GM13976 (cell line): ENCODE measurements around the gene ZDHHC20.

Source experiments
- DNase-seq: peaks from one replicate; pipeline ENCODE4 v3.0.0; 2012; ENCODE audit warnings: low spot score
- in situ Hi-C: fragments of 300-500 bp; cut with MboI; formaldehyde crosslinking; loops from one replicate; pipeline ENCODE4 v1.12.0; 2022; ENCODE audit warnings: low sequenced_read_pairs, mixed read lengths, inconsistent platforms; ENCODE audit not compliant: unreplicated experiment
- TF ChIP-seq, protein P1 (sequence below): IDR thresholded peaks from 2 replicates; pipeline ENCODE4 v1.5.1; 2012; ENCODE audit warnings: borderline replicate concordance, mild to moderate bottlenecking; ENCODE audit not compliant: insufficient read depth; ENCODE audit errors: extremely low read depth, missing control alignments, control extremely low read depth

ZDHHC20 gene

DNA sequence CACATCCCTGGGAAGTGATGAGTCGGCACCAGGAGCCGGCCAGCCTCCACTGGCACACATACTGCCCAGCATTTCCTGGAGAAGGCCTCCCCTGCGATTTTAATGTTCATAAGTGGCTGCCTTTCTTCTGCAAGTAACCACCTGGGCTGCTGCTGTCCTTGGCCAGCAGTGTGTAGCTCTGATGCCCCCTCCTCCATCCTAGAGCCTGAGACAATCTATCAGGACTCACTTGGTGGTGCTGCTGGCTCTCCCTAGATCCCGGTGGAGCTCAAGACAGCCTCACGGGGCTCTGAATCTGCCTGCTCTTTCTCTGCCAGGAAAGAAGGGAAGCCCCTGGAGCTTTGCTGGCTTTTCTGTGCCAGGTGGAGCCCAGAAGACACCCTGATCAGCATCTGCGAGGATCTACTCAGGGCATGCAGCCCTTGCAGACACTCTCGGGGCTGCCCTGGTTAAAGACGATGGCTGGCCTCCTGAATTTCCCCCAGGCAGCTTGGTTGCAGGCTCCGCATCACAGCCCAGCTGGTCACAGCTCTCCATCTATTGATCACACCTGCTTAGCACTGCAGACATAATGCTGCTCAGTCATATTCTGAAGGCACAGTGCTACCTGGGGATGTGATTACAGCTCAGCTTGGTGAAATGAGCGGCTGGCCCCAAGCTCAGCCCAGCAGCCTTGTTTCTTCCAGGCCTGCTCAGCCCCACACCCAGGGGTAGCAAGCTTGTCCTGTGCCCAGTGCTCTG, 122.3 kb downstream of the ZDHHC20 start:
- DNase-seq, result no peak
- in situ Hi-C loops, result no loop called here
- TF ChIP-seq, protein P1, sequence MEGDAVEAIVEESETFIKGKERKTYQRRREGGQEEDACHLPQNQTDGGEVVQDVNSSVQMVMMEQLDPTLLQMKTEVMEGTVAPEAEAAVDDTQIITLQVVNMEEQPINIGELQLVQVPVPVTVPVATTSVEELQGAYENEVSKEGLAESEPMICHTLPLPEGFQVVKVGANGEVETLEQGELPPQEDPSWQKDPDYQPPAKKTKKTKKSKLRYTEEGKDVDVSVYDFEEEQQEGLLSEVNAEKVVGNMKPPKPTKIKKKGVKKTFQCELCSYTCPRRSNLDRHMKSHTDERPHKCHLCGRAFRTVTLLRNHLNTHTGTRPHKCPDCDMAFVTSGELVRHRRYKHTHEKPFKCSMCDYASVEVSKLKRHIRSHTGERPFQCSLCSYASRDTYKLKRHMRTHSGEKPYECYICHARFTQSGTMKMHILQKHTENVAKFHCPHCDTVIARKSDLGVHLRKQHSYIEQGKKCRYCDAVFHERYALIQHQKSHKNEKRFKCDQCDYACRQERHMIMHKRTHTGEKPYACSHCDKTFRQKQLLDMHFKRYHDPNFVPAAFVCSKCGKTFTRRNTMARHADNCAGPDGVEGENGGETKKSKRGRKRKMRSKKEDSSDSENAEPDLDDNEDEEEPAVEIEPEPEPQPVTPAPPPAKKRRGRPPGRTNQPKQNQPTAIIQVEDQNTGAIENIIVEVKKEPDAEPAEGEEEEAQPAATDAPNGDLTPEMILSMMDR, result no peak

DNA sequence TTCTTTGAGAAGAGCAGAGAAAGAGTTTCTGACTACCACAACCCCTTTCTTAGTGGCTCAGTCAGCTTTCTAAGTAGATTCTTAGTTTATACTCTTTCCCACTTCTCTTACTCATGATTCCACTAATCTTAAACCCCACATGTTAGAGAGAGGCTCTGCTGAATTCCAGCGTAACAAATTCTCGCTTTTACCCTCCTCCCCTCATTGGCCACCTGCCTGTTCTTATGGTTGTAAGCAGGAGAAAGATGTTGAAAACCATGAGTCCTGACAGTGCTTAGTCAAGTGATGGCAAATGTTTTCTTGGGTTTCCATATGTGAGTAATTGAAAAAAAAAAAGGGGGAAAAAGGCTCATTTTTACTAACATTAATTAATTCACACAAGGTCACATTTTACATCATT, 125.9 kb downstream of the ZDHHC20 start:
- no peak for DNase-seq
- in situ Hi-C loops, result no loop called here
- TF ChIP-seq, protein P1, result no peak

DNA sequence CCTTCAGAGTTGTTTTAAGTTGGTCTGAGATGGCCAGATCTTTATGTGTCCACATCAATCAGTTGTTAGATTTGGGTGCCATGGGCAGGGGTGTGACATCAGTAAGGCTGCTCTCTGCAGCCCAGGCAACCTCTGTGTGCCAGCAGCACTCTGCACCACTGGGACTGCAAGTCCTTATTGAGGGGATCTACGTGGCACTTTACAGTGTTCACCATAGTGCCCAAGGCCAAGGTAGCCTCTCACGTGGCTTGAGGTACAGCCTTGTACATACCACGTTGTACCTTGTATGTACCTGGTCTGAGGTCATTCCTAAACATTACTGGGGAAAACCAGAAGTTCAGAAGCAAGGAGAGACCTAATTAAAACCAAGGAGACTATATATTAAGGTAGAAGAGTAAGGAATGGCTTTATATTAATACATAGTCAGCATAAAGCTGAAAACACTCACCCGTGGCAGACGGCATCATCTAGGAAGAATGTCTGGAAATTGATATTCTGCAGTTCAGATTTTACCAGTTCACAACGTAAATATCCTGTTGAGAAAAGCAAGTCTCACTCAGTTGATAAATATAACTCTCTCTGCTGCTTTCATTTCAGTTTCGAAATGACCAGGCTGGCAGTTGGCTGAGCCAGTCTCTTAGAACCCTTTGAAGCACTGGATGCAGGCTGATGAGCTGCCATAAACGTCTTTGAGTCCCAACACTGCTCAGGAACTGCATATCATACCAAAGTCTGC, 128.8 kb downstream of the ZDHHC20 start:
- peak; percentile 51 for DNase-seq
- TF ChIP-seq, protein P1, result no peak
- in situ Hi-C loops, result no loop called here

DNA sequence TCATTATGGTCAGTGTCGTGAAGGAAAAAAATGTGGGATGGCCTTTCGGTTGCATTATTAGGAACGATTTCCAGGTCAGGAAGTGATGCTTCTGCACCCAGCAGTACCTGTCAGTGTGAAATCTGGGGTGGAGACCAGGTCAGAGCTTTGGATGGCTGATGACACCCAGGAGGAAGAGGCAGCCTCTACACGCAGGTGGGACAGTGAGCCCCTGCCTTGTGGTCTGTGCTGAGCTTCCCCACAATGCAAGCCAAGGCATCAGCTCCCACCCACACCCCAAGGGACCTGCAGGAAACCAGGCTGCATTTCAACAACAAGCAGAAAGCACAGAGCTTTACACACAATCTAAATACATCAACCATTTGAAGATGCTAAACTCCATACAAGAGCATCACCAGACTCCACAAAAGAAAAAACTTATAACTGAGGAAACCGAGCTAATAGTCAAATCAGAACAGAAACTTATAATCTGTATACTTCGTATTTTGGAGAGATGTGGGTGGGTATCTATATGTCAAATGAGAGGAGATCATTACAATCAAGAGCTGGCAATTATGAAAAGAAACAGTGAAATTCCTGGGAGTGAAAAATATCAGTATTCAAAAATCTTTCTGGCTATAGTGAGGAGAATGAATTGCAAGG, 130.1 kb downstream of the ZDHHC20 start:
- TF ChIP-seq, protein P1, result no peak
- in situ Hi-C loops, result no loop called here
- DNase-seq, result no peak

DNA sequence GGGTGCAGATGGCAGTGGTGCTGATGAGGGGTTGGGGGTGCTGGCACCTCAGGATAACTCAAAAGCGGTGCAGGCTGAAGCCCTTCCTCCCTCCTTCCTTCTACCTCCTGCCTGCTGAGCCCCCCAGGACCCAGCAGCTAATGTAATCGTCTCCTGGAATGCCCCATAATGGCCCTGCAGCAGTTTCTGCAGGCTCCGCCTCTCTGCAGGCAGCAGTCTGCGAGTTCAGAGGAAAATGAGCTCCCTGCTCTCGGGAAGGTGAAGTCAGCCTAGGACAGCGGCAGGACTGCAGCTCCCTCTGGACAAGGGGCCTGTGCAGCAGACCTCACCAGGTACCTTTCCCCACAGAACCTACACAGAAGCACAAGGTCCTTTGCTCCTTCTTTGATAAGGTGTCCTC, 130.9 kb downstream of the ZDHHC20 start:
- in situ Hi-C loops, result no loop called here

More for the DNA sequence above, 130.9 kb downstream of the ZDHHC20 start:
- TF ChIP-seq, protein P1, result no peak
- no peak for DNase-seq
